Right atrium auricular region (tissue), 2 donors: ENCODE data around the gene RPL5. TPM values are rescaled to one million over a fixed set of nuclear protein-coding genes. Genes with fewer than 3 reads are reported as not detected.

Experiments
- DNase-seq: peaks from one replicate; pipeline ENCODE4 v3.0.0-alpha.2; 2019; ENCODE audit warnings: low spot score
- H3K27ac ChIP-seq, 2 donors: fragments of 200-600 bp; sonication (generic); 1 replicate in 1 of 2; 2 replicates in 1 of 2; pipeline ENCODE4 v1.5.1; 2016 to 2019
- H3K27me3 ChIP-seq, 2 donors: fragments of 200-600 bp; sonication (generic); one replicate each; pipeline versions ENCODE4 v1.5.1 to v1.6.0; 2017 to 2019
- H3K36me3 ChIP-seq: fragments of 200-600 bp; sonication (generic); one replicate; pipeline ENCODE4 v1.5.1; 2016
- H3K4me1 ChIP-seq, 2 donors: fragments of 200-600 bp; sonication (generic); one replicate each; pipeline versions ENCODE4 v1.5.1 to v1.6.0; 2017 to 2019
- H3K4me3 ChIP-seq, 2 donors: fragments of 200-600 bp; sonication (generic); 1 replicate in 1 of 2; 2 replicates in 1 of 2; pipeline ENCODE4 v1.5.1; 2017 to 2019; ENCODE audit warnings: mild to moderate bottlenecking in 1 of 2, moderate library complexity in 1 of 2
- H3K9me3 ChIP-seq, 2 donors: fragments of 200-600 bp; sonication (generic); one replicate each; pipeline ENCODE4 v1.5.1; 2019
- CTCF ChIP-seq, 2 donors: fragments of 200-600 bp; sonication (generic); IDR thresholded peaks; one replicate each; pipeline ENCODE4 v1.5.1; 2019; ENCODE audit warnings: antibody characterized with exemption in 2 of 2
- total RNA-seq, 2 donors: library from RNA; depleted of rRNA; stranded (reverse); fragments of >200 nt; gene quantifications; one replicate each; pipeline ENCODE4 v1.1.0, GENCODE V29; 2016

Gene RPL5
- total RNA-seq, 2 donors from 2014 or later: 675 to 1,127 TPM

- no peaks in the 10 kb centered on the region for H3K4me1 ChIP-seq
- H3K36me3 ChIP-seq: no peaks in the 10 kb centered on the region
- DNase-seq: no peak
- no peaks in the 10 kb centered on the region for H3K27me3 ChIP-seq
- H3K27ac ChIP-seq: no peak overlapping the region
- no peak for TF ChIP-seq CTCF (IDR thresholded peaks at IDR 0.05)
- H3K4me3 ChIP-seq: no peak overlapping the region
- H3K9me3 ChIP-seq: no peaks in the 10 kb centered on the region
Measured at GRCh38 chr1:92879316-92879968, 47.6 kb downstream of the RPL5 start.

GRCh38 chr1:92881391-92881790 is 49.6 kb downstream of the RPL5 start:
- Histone ChIP-seq H3K36me3 (no peaks in the 10 kb centered on the region), H3K9me3 (no peaks in the 10 kb centered on the region), H3K4me3 (no peak overlapping the region), H3K27me3 (no peaks in the 10 kb centered on the region), H3K4me1 (no peaks in the 10 kb centered on the region), H3K27ac (no peak overlapping the region)
- no peak for DNase-seq
- no peak for TF ChIP-seq CTCF (IDR thresholded peaks at IDR 0.05)

GRCh38 chr1:92882819-92883218 is 51.0 kb downstream of the RPL5 start:
- Histone ChIP-seq H3K9me3 (no peaks in the 10 kb centered on the region), H3K4me1 (no peaks in the 10 kb centered on the region), H3K36me3 (no peaks in the 10 kb centered on the region), H3K27me3 (no peaks in the 10 kb centered on the region), H3K27ac (no peak overlapping the region), H3K4me3 (no peak overlapping the region)
- no peak for DNase-seq
- peak in 1 of 2 donors; percentile 12 for TF ChIP-seq CTCF (IDR thresholded peaks at IDR 0.05)

- Histone ChIP-seq H3K27me3 (no peaks in the 10 kb centered on the region), H3K27ac (no peak overlapping the region), H3K9me3 (no peaks in the 10 kb centered on the region), H3K36me3 (no peaks in the 10 kb centered on the region), H3K4me3 (no peak overlapping the region), H3K4me1 (no peaks in the 10 kb centered on the region)
- no peak for TF ChIP-seq CTCF (IDR thresholded peaks at IDR 0.05)
- no peak for DNase-seq
Measured at GRCh38 chr1:92883297-92883696, 51.5 kb downstream of the RPL5 start.

GRCh38 chr1:92884195-92884594 is 52.4 kb downstream of the RPL5 start:
- H3K4me1 ChIP-seq: no peaks in the 10 kb centered on the region
- H3K9me3 ChIP-seq: peaks cover 0 to 4% of the 10 kb centered on the region in 2 donors
- H3K27ac ChIP-seq: no peak overlapping the region
- no peaks in the 10 kb centered on the region for H3K27me3 ChIP-seq
- H3K4me3 ChIP-seq: no peak overlapping the region
- H3K36me3 ChIP-seq: no peaks in the 10 kb centered on the region
- no peak for DNase-seq
- TF ChIP-seq CTCF (IDR thresholded peaks at IDR 0.05): no peak

- no peaks in the 10 kb centered on the region for H3K4me1 ChIP-seq
- no peak for TF ChIP-seq CTCF (IDR thresholded peaks at IDR 0.05)
- no peak overlapping the region for H3K4me3 ChIP-seq
- H3K36me3 ChIP-seq: no peaks in the 10 kb centered on the region
- H3K27me3 ChIP-seq: no peaks in the 10 kb centered on the region
- no peak for DNase-seq
- H3K27ac ChIP-seq: no peak overlapping the region
- peaks cover 0 to 11% of the 10 kb centered on the region in 2 donors for H3K9me3 ChIP-seq
Measured at GRCh38 chr1:92886886-92887419, 55.1 kb downstream of the RPL5 start.
